Smooth muscle cell (in vitro differentiated cells): ENCODE measurements around the gene ASB9. TPM values are rescaled to one million over a fixed set of nuclear protein-coding genes. Genes with fewer than 3 reads are reported as not detected.

Experiments
- DNase-seq: peaks from one replicate; lab custom pipeline; 2025; ENCODE audit not compliant: unreplicated experiment; lab: John Stamatoyannopoulos, UW
- H2AFZ ChIP-seq: fragments of 200-600 bp; sonication (generic); 2 replicates; pipeline ENCODE4 v1.6.0; 2016; ENCODE audit warnings: antibody characterized with exemption, low read depth, mild to moderate bottlenecking
- H3F3A ChIP-seq: fragments of 200-600 bp; sonication (generic); 2 replicates; pipeline ENCODE4 v1.6.0; 2017; ENCODE audit warnings: antibody characterized with exemption, low read depth
- H3K27ac ChIP-seq: fragments of 200-600 bp; sonication (generic); 2 replicates; pipeline ENCODE4 v1.5.1; 2016; ENCODE audit warnings: low read depth, mild to moderate bottlenecking
- H3K27me3 ChIP-seq: fragments of 200-600 bp; sonication (generic); 2 replicates; pipeline ENCODE4 v1.6.1; 2016; ENCODE audit warnings: low read depth, mild to moderate bottlenecking
- H3K36me3 ChIP-seq: fragments of 200-600 bp; sonication (generic); 2 replicates; pipeline ENCODE4 v1.5.1; 2016; ENCODE audit warnings: low read depth
- H3K4me1 ChIP-seq: fragments of 200-600 bp; sonication (generic); 2 replicates; pipeline ENCODE4 v1.5.1; 2016; ENCODE audit warnings: low read depth
- H3K4me2 ChIP-seq: fragments of 200-600 bp; sonication (generic); 2 replicates; pipeline ENCODE4 v1.6.0; 2016; ENCODE audit warnings: mild to moderate bottlenecking
- H3K4me3 ChIP-seq: fragments of 200-600 bp; sonication (generic); 2 replicates; pipeline ENCODE4 v1.5.1; 2016; ENCODE audit warnings: mild to moderate bottlenecking
- H3K79me2 ChIP-seq: fragments of 200-600 bp; sonication (generic); 2 replicates; pipeline ENCODE4 v1.6.0; 2016; ENCODE audit warnings: low read depth, mild to moderate bottlenecking
- H3K9ac ChIP-seq: fragments of 200-600 bp; sonication (generic); 2 replicates; pipeline ENCODE4 v1.6.0; 2016; ENCODE audit warnings: low read depth
- H3K9me3 ChIP-seq: fragments of 200-600 bp; sonication (generic); replicated peaks from 2 replicates; pipeline ENCODE4 v1.5.1; 2016; ENCODE audit warnings: low read depth
- H4K20me1 ChIP-seq: fragments of 200-600 bp; sonication (generic); 2 replicates; pipeline ENCODE4 v1.6.0; 2016; ENCODE audit warnings: low read depth
- CTCF ChIP-seq: fragments of 200-600 bp; sonication (generic); IDR thresholded peaks from 2 replicates; pipeline ENCODE4 v1.5.1; 2017; ENCODE audit warnings: borderline replicate concordance, mild to moderate bottlenecking, antibody characterized with exemption; ENCODE audit not compliant: insufficient read depth, poor library complexity, severe bottlenecking
- WGBS: methylation state at CpG from one replicate; pipeline ENCODE4 v1.1.7; 2016; ENCODE audit warnings: low lambda C conversion rate; 5-methylcytosine and 5-hydroxymethylcytosine counted together
- polyA plus RNA-seq: library from polyadenylated mRNA; unstranded; fragments of >200 nt; fragmentation: Nextera tagmentation; extraction: Ambion mirVana; gene quantifications from 2 replicates; pipeline ENCODE4 v1.2.1, GENCODE V29; 2016
- total RNA-seq: library from RNA; depleted of rRNA; stranded (reverse); fragments of >200 nt; gene quantifications from 2 replicates; pipeline ENCODE4 v1.2.3, GENCODE V29; 2014

Gene ASB9
- total and polyA plus RNA-seq, 2 experiments from 2014 or later, result 0.39 TPM; not detected in 1

DNA sequence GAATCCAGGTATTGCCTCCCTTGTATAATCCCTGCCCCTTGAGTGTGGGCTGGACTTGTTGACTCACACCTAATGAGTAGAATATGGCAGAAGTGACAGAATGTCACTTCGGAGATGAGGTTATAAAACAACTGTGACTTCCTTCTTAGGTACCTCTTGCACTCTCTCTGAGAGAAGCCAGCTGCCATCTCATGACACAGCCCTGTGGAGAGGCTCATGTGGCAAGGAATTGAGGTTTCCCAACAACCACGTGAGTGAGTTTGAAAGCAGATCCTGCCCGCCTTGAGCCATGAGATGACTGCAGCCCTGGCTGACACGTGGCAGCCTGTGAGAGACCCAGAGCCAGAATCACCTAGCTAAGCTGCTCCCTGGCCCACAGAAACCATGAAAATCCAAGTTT lies 32.0 kb upstream of the ASB9 start:
- DNase-seq, result no peak
- Histone ChIP-seq H3K4me2 (no peak overlapping the region), H3K4me1 (no peaks in the 10 kb centered on the region), H4K20me1 (no peaks in the 10 kb centered on the region), H3K4me3 (no peak overlapping the region), H3K27ac (no peak overlapping the region), H2AFZ (no peak overlapping the region), H3K9ac (no peak overlapping the region), H3F3A (no peaks in the 10 kb centered on the region), H3K36me3 (no peaks in the 10 kb centered on the region), H3K79me2 (no peaks in the 10 kb centered on the region), H3K27me3 (no peaks in the 10 kb centered on the region), H3K9me3 (no peaks in the 10 kb centered on the region)
- TF ChIP-seq CTCF, result no peak
- 45% methylated on average over 4 of the region's 4 CpGs for WGBS

GRCh38 chrX:15299941-15300851 lies 30.3 kb upstream of the ASB9 start:
- H3K36me3 ChIP-seq, result no peaks in the 10 kb centered on the region
- no peak for DNase-seq

GRCh38 chrX:15298780-15299179 lies 28.9 kb upstream of the ASB9 start:
- Histone ChIP-seq H3K9me3 (no peaks in the 10 kb centered on the region), H3K9ac (no peak overlapping the region), H3K27me3 (no peaks in the 10 kb centered on the region), H2AFZ (no peak overlapping the region), H3K79me2 (no peaks in the 10 kb centered on the region), H3K27ac (no peak overlapping the region), H3K4me2 (no peak overlapping the region), H4K20me1 (no peaks in the 10 kb centered on the region), H3K4me1 (no peaks in the 10 kb centered on the region), H3K36me3 (no peaks in the 10 kb centered on the region), H3K4me3 (no peak overlapping the region), H3F3A (no peaks in the 10 kb centered on the region)
- TF ChIP-seq CTCF, result no peak
- WGBS, result 79% methylated on average over 3 of the region's 3 CpGs
- no peak for DNase-seq

More at GRCh38 chrX:15299941-15300851, 30.3 kb upstream of the ASB9 start:
- Histone ChIP-seq H3K4me2 (no peak overlapping the region), H3K79me2 (no peaks in the 10 kb centered on the region), H3K27ac (no peak overlapping the region), H3K9me3 (no peaks in the 10 kb centered on the region), H4K20me1 (no peaks in the 10 kb centered on the region), H3K9ac (no peak overlapping the region), H3K27me3 (no peaks in the 10 kb centered on the region), H3F3A (no peaks in the 10 kb centered on the region), H2AFZ (no peak overlapping the region), H3K4me3 (no peak overlapping the region), H3K4me1 (no peaks in the 10 kb centered on the region)
- peak; percentile 49 for TF ChIP-seq CTCF
- WGBS, result 66% methylated on average over 4 of the region's 4 CpGs
